ENCODE results near the gene ZNF311. TPM values are rescaled to one million over a fixed set of nuclear protein-coding genes. Genes with fewer than 3 reads are reported as not detected.

Gene ZNF311
- total and polyA plus RNA-seq, 2 of the 13 experiments (the other 11 are each of a cell fraction or from before 2014, with no cell fraction given) = not detected

DNA sequence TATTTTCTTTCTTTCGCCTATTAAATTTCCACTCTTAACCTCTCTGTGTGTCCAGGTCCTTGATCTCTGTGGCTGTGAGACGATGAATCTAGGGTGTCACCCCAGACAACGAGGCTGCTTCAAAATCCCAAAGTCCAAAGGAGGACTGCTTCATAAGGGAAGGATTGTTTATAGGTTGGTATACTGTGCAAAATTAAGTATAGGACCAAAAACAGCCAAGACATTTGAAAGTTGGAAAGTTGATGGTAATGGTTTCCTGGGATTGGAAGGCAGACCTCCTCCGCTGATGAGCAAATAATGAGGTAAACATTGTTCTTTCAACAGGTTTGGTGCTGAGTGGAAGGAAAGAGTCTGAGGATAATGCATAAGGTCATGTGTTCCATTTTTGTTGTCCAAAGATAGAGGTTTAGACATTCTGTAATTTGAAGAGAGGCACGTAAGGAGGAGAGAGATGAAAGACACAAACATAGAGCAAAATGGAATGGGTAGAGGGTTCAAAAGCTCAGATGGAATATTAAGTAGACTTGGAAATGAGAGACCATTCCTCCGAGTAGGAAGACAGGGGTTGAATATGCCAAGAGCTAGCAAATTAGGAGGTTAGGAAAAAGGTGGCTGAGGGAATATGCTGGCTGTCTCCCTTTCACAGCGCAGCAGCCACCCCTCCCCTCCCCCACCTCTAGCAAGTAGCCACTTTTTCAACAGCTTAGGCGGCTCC, 24.8 kb downstream of the ZNF311 start (continued):
- TF ChIP-seq NFKBIZ (CRISPR knock-in tag; IDR thresholded peaks at IDR 0.05) (no peak), ZNF577 (CRISPR knock-in tag; IDR thresholded peaks at IDR 0.05; ENCODE audit: borderline replicate concordance, low read depth) (no peak), NR1H2 (CRISPR knock-in tag; IDR thresholded peaks at IDR 0.05; ENCODE audit: borderline replicate concordance, low read depth) (no peak), ZNF564 (CRISPR knock-in tag; IDR thresholded peaks at IDR 0.05) (0 out of 2 replicates have a peak, but pooled peaks have one; percentile 48), KLF15 (CRISPR knock-in tag; IDR thresholded peaks at IDR 0.05; ENCODE audit: borderline replicate concordance) (no peak), ZNF431 (CRISPR knock-in tag; IDR thresholded peaks at IDR 0.05; ENCODE audit: borderline replicate concordance, low read depth) (no peak), POGZ (CRISPR knock-in tag; IDR thresholded peaks at IDR 0.05) (no peak), ZNF383 (CRISPR knock-in tag; IDR thresholded peaks at IDR 0.05; ENCODE audit: borderline replicate concordance) (no peak), ZNF180 (CRISPR knock-in tag; IDR thresholded peaks at IDR 0.05; ENCODE audit: borderline replicate concordance, low read depth) (no peak), ZNF547 (CRISPR knock-in tag; IDR thresholded peaks at IDR 0.05) (no peak), PRMT3 (CRISPR knock-in tag; IDR thresholded peaks at IDR 0.05; ENCODE audit: borderline replicate concordance, low read depth) (no peak), ZNF816 (CRISPR knock-in tag; IDR thresholded peaks at IDR 0.05; ENCODE audit: borderline replicate concordance) (no peak), NFATC3 (CRISPR knock-in tag; IDR thresholded peaks at IDR 0.05) (no peak), ZNF850 (CRISPR knock-in tag; conservative IDR thresholded peaks at IDR 0.05) (no peak), NFRKB (IDR thresholded peaks at IDR 0.05) (no peak), YEATS2 (CRISPR knock-in tag; IDR thresholded peaks at IDR 0.05; ENCODE audit: borderline replicate concordance) (no peak)
- TF ChIP-seq, protein P1, sequence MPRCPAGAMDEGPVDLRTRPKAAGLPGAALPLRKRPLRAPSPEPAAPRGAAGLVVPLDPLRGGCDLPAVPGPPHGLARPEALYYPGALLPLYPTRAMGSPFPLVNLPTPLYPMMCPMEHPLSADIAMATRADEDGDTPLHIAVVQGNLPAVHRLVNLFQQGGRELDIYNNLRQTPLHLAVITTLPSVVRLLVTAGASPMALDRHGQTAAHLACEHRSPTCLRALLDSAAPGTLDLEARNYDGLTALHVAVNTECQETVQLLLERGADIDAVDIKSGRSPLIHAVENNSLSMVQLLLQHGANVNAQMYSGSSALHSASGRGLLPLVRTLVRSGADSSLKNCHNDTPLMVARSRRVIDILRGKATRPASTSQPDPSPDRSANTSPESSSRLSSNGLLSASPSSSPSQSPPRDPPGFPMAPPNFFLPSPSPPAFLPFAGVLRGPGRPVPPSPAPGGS (CRISPR knock-in tag; IDR thresholded peaks at IDR 0.05) = no peak
- TF ChIP-seq, protein P2, sequence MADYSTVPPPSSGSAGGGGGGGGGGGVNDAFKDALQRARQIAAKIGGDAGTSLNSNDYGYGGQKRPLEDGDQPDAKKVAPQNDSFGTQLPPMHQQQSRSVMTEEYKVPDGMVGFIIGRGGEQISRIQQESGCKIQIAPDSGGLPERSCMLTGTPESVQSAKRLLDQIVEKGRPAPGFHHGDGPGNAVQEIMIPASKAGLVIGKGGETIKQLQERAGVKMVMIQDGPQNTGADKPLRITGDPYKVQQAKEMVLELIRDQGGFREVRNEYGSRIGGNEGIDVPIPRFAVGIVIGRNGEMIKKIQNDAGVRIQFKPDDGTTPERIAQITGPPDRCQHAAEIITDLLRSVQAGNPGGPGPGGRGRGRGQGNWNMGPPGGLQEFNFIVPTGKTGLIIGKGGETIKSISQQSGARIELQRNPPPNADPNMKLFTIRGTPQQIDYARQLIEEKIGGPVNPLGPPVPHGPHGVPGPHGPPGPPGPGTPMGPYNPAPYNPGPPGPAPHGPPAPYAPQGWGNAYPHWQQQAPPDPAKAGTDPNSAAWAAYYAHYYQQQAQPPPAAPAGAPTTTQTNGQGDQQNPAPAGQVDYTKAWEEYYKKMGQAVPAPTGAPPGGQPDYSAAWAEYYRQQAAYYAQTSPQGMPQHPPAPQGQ (CRISPR knock-in tag; IDR thresholded peaks at IDR 0.05; ENCODE audit: borderline replicate concordance) = no peak
- TF ChIP-seq, protein P3, sequence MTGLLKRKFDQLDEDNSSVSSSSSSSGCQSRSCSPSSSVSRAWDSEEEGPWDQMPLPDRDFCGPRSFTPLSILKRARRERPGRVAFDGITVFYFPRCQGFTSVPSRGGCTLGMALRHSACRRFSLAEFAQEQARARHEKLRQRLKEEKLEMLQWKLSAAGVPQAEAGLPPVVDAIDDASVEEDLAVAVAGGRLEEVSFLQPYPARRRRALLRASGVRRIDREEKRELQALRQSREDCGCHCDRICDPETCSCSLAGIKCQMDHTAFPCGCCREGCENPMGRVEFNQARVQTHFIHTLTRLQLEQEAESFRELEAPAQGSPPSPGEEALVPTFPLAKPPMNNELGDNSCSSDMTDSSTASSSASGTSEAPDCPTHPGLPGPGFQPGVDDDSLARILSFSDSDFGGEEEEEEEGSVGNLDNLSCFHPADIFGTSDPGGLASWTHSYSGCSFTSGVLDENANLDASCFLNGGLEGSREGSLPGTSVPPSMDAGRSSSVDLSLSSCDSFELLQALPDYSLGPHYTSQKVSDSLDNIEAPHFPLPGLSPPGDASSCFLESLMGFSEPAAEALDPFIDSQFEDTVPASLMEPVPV (CRISPR knock-in tag; IDR thresholded peaks at IDR 0.05) = no peak
- TF ChIP-seq, protein P4, sequence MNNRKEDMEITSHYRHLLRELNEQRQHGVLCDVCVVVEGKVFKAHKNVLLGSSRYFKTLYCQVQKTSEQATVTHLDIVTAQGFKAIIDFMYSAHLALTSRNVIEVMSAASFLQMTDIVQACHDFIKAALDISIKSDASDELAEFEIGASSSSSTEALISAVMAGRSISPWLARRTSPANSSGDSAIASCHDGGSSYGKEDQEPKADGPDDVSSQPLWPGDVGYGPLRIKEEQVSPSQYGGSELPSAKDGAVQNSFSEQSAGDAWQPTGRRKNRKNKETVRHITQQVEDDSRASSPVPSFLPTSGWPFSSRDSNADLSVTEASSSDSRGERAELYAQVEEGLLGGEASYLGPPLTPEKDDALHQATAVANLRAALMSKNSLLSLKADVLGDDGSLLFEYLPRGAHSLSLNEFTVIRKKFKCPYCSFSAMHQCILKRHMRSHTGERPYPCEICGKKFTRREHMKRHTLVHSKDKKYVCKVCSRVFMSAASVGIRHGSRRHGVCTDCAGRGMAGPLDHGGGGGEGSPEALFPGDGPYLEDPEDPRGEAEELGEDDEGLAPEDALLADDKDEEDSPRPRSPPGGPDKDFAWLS (CRISPR knock-in tag; IDR thresholded peaks at IDR 0.05; ENCODE audit: borderline replicate concordance) = no peak
- TF ChIP-seq, protein P5, sequence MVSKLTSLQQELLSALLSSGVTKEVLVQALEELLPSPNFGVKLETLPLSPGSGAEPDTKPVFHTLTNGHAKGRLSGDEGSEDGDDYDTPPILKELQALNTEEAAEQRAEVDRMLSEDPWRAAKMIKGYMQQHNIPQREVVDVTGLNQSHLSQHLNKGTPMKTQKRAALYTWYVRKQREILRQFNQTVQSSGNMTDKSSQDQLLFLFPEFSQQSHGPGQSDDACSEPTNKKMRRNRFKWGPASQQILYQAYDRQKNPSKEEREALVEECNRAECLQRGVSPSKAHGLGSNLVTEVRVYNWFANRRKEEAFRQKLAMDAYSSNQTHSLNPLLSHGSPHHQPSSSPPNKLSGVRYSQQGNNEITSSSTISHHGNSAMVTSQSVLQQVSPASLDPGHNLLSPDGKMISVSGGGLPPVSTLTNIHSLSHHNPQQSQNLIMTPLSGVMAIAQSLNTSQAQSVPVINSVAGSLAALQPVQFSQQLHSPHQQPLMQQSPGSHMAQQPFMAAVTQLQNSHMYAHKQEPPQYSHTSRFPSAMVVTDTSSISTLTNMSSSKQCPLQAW (CRISPR knock-in tag; IDR thresholded peaks at IDR 0.05) = no peak
